ENCODE data around the gene SPRR2G. TPM values are rescaled to one million over a fixed set of nuclear protein-coding genes. Genes with fewer than 3 reads are reported as not detected.
A peak's percentile ranks its signal among the peaks of the same experiment; 100 is the strongest.
"Not testable (repeated sequence)": the region's sequence is repeated elsewhere in the genome, so short reads cannot be mapped to it uniquely, and the experiment has no call there.

Gene SPRR2G
- polyA plus RNA-seq, 1 donor (not counting 4 experiments of a cell fraction or from before 2014, with no cell fraction given): 6.2 TPM

GRCh38 chr1:153190373-153190772, 39.7 kb upstream of the SPRR2G start:
- FAIRE-seq (peak; percentile 92), DNase-seq (ENCODE audit: low read depth, low spot score) (no peak)
- Histone ChIP-seq H3K4me3 (ENCODE audit: control insufficient read depth in 2 of 3, extremely low read depth in 1 of 3, insufficient read depth in 2 of 3, low read depth in 1 of 3, low read length in 3 of 3) (no peak overlapping the region), H3K9ac (ENCODE audit: control insufficient read depth, extremely low read depth, insufficient read depth, low read length) (no peak overlapping the region), H3K79me2 (ENCODE audit: control insufficient read depth, insufficient read depth, low read length) (no peaks in the 10 kb centered on the region), H3K36me3 (ENCODE audit: control insufficient read depth in 2 of 2, extremely low read depth in 1 of 2, insufficient read depth in 2 of 2, low read length in 2 of 2) (no peaks in the 10 kb centered on the region), H3K9me3 (ENCODE audit: control insufficient read depth, low read depth, low read length) (no peaks in the 10 kb centered on the region), H3K9me1 (ENCODE audit: control insufficient read depth, extremely low read depth, insufficient read depth, low read length) (no peaks in the 10 kb centered on the region), H4K20me1 (ENCODE audit: control insufficient read depth, extremely low read depth, insufficient read depth, low read length) (no peaks in the 10 kb centered on the region), H3K27ac (ENCODE audit: control insufficient read depth, insufficient read depth, low read length) (no peak overlapping the region), H2AFZ (ENCODE audit: control insufficient read depth, low read length) (no peak overlapping the region), H3K4me1 (ENCODE audit: control insufficient read depth, extremely low read depth, insufficient read depth, low read length) (peaks cover 10% of the 10 kb centered on the region), H3K4me2 (ENCODE audit: control insufficient read depth, extremely low read depth, insufficient read depth, low read depth, low read length) (no peak overlapping the region), H3K27me3 (ENCODE audit: control insufficient read depth, extremely low read depth, insufficient read depth, low read length) (no peaks in the 10 kb centered on the region)
- dilution Hi-C loops (cut with MboI; ENCODE audit: extremely low pct_ligation_motif_present, low sequenced_read_pairs): no loop called here
- TF ChIP-seq CTCF (optimal IDR thresholded peaks at IDR 0.05 in 1 of 3, IDR thresholded peaks at IDR 0.05 in 1 of 3, conservative IDR thresholded peaks at IDR 0.05 in 1 of 3; ENCODE audit: extremely low read depth in 1 of 3, insufficient read depth in 2 of 3, low read length in 3 of 3) (peak; percentile 69 to 76 (median 73)), EZH2 (IDR thresholded peaks at IDR 0.05; ENCODE audit: low read length) (no peak)

GRCh38 chr1:153188301-153188700, 37.6 kb upstream of the SPRR2G start:
- dilution Hi-C loops (cut with MboI; ENCODE audit: extremely low pct_ligation_motif_present, low sequenced_read_pairs); H4K20me1 ChIP-seq (ENCODE audit: control insufficient read depth, extremely low read depth, insufficient read depth, low read length); H3K9me3 ChIP-seq (ENCODE audit: control insufficient read depth, low read depth, low read length); H3K4me3 ChIP-seq (ENCODE audit: control insufficient read depth in 2 of 3, extremely low read depth in 1 of 3, insufficient read depth in 2 of 3, low read depth in 1 of 3, low read length in 3 of 3); H3K9me1 ChIP-seq (ENCODE audit: control insufficient read depth, extremely low read depth, insufficient read depth, low read length); H3K4me2 ChIP-seq (ENCODE audit: control insufficient read depth, extremely low read depth, insufficient read depth, low read depth, low read length); H3K27me3 ChIP-seq (ENCODE audit: control insufficient read depth, extremely low read depth, insufficient read depth, low read length); FAIRE-seq; H3K36me3 ChIP-seq (ENCODE audit: control insufficient read depth in 2 of 2, extremely low read depth in 1 of 2, insufficient read depth in 2 of 2, low read length in 2 of 2); H3K9ac ChIP-seq (ENCODE audit: control insufficient read depth, extremely low read depth, insufficient read depth, low read length); H3K79me2 ChIP-seq (ENCODE audit: control insufficient read depth, insufficient read depth, low read length); H3K27ac ChIP-seq (ENCODE audit: control insufficient read depth, insufficient read depth, low read length): not testable (repeated sequence)
- peak overlapping the region; percentile 27 for H2AFZ ChIP-seq (ENCODE audit: control insufficient read depth, low read length)
- DNase-seq (ENCODE audit: low read depth, low spot score): peak; percentile 26
- H3K4me1 ChIP-seq (ENCODE audit: control insufficient read depth, extremely low read depth, insufficient read depth, low read length): peaks cover 10% of the 10 kb centered on the region

GRCh38 chr1:153180556-153180955, 29.9 kb upstream of the SPRR2G start:
- no peaks in the 10 kb centered on the region for H3K36me3 ChIP-seq (ENCODE audit: control insufficient read depth in 2 of 2, extremely low read depth in 1 of 2, insufficient read depth in 2 of 2, low read length in 2 of 2)
- TF ChIP-seq CTCF (optimal IDR thresholded peaks at IDR 0.05 in 1 of 3, IDR thresholded peaks at IDR 0.05 in 1 of 3, conservative IDR thresholded peaks at IDR 0.05 in 1 of 3; ENCODE audit: extremely low read depth in 1 of 3, insufficient read depth in 2 of 3, low read length in 3 of 3): peak in 1 of 3 experiments; percentile 17
- TF ChIP-seq EZH2 (IDR thresholded peaks at IDR 0.05; ENCODE audit: low read length): no peak
- H3K9ac ChIP-seq (ENCODE audit: control insufficient read depth, extremely low read depth, insufficient read depth, low read length): no peak overlapping the region
- no peak overlapping the region for H3K27ac ChIP-seq (ENCODE audit: control insufficient read depth, insufficient read depth, low read length)
- DNase-seq (ENCODE audit: low read depth, low spot score) (no peak), FAIRE-seq (no peak)
- no peaks in the 10 kb centered on the region for H3K9me3 ChIP-seq (ENCODE audit: control insufficient read depth, low read depth, low read length)
- peaks cover 6% of the 10 kb centered on the region for H3K4me1 ChIP-seq (ENCODE audit: control insufficient read depth, extremely low read depth, insufficient read depth, low read length)
- dilution Hi-C loops (cut with MboI; ENCODE audit: extremely low pct_ligation_motif_present, low sequenced_read_pairs): no loop called here
- H3K4me3 ChIP-seq (ENCODE audit: control insufficient read depth in 2 of 3, extremely low read depth in 1 of 3, insufficient read depth in 2 of 3, low read depth in 1 of 3, low read length in 3 of 3): no peak overlapping the region
- H3K79me2 ChIP-seq (ENCODE audit: control insufficient read depth, insufficient read depth, low read length): no peaks in the 10 kb centered on the region
- no peaks in the 10 kb centered on the region for H3K27me3 ChIP-seq (ENCODE audit: control insufficient read depth, extremely low read depth, insufficient read depth, low read length)
- H4K20me1 ChIP-seq (ENCODE audit: control insufficient read depth, extremely low read depth, insufficient read depth, low read length): no peaks in the 10 kb centered on the region
- H3K9me1 ChIP-seq (ENCODE audit: control insufficient read depth, extremely low read depth, insufficient read depth, low read length): no peaks in the 10 kb centered on the region
- no peak overlapping the region for H3K4me2 ChIP-seq (ENCODE audit: control insufficient read depth, extremely low read depth, insufficient read depth, low read depth, low read length)
- H2AFZ ChIP-seq (ENCODE audit: control insufficient read depth, low read length): peak overlapping the region; percentile 26

All from keratinocyte (primary cell).